ENCODE data around the gene MLC1.

Gene MLC1

DNA sequence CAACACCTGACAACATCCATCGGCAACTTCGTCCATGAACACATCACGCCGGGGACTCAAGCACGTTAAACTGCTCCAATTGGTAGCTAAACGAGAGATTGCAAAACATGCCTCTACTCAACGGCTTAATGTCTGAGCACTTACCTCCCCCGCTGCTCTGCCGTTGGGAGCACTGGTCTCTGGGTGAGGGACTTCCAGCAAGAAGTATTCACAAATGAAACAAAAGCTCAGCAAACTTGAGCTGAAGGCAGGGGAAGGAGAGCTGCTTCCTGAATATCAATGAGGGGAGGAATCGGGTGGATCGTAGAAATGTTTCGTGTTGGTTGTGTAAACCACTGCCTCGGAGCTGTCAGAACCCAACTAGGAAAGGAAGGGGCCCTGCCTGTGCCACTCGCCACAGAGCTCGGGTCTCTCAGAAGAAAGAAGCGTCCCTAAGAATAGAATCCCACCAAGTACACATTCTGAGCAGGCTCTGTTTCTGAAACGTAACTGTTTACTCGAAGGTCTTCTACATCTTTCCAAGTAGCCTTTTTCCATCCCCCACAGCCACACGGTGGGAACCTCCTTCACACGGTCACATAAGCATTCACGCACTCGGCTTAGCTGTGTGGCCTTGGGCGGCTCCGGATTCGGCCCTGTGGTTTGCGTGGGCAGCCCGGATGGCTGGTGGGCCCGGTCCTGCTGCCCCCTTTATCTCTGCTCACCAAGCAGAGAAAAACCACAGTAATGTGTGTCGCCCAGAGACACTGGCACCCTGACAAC lies at the start of gene MLC1:
TSS of gene MLC1 (minus strand) at position 216 of the 762 bp plus-strand sequence. CDS start 524 bp downstream, outside the sequence.
- ATAC-seq: no peak
- H3K9me3 Mint-ChIP-seq: no peaks in the 10 kb centered on the region
- no peak within 1 kb of the TSS for H3K4me3 Mint-ChIP-seq
- no peaks in the 10 kb centered on the region for H3K4me1 Mint-ChIP-seq
- peaks cover 17% of the 10 kb centered on the region for H3K27me3 Mint-ChIP-seq
- H3K36me3 Mint-ChIP-seq (ENCODE audit: low read depth): peaks cover 5% of the 10 kb centered on the region
- H3K27ac Mint-ChIP-seq: peak within 1 kb of the TSS; percentile 35
- peak; percentile 44 for DNase-seq

DNA sequence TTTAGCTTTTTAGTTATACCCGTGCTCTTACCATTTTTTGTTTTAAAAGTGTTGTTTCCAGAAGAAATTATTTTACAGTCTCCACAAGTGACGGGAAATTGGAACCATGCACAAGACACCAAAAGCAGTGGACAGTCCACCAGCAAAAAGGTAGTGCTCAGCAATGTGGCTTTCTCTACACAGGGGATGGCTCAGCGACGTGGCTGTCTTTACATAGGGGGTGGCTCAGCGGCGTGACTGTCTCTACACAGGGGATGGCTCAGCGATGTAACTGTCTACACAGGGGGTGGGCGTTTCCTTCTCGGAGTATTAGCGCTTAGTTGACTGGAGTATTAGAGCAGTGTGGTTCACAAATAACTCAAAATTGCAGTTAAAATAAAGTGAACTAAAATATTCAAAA lies 49.3 kb upstream of the MLC1 start:
- peaks cover 24% of the 10 kb centered on the region for H3K27me3 Mint-ChIP-seq
- no peak overlapping the region for H3K27ac Mint-ChIP-seq
- no peak overlapping the region for H3K4me3 Mint-ChIP-seq
- no peaks in the 10 kb centered on the region for H3K36me3 Mint-ChIP-seq (ENCODE audit: low read depth)
- H3K9me3 Mint-ChIP-seq: no peaks in the 10 kb centered on the region
- H3K4me1 Mint-ChIP-seq: no peaks in the 10 kb centered on the region
- ATAC-seq: no peak
- DNase-seq: no peak

DNA sequence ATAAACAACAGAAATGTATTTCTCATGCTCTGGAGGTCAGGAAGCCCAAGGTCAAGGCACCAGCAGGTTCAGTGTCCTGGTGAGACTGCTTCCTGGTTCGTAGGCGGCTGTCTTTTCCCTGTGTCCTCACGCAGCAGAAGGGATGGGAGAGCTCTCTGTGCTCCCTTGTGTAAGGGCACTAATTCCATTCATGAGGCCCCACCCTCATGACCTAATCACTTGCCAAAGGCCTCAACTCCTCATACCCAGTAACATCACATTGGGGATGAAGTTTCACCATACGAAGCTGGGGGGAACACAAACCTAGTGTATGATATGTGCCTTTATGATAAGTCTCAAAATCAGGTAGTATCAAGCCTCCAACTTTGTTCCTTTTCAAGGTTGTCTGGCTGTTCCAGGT lies 46.7 kb upstream of the MLC1 start:
- no peak overlapping the region for H3K27ac Mint-ChIP-seq
- no peaks in the 10 kb centered on the region for H3K36me3 Mint-ChIP-seq (ENCODE audit: low read depth)
- no peak overlapping the region for H3K4me3 Mint-ChIP-seq
- no peak for ATAC-seq
- no peaks in the 10 kb centered on the region for H3K9me3 Mint-ChIP-seq
- H3K27me3 Mint-ChIP-seq: peaks cover 27% of the 10 kb centered on the region
- H3K4me1 Mint-ChIP-seq: no peaks in the 10 kb centered on the region
- no peak for DNase-seq

DNA sequence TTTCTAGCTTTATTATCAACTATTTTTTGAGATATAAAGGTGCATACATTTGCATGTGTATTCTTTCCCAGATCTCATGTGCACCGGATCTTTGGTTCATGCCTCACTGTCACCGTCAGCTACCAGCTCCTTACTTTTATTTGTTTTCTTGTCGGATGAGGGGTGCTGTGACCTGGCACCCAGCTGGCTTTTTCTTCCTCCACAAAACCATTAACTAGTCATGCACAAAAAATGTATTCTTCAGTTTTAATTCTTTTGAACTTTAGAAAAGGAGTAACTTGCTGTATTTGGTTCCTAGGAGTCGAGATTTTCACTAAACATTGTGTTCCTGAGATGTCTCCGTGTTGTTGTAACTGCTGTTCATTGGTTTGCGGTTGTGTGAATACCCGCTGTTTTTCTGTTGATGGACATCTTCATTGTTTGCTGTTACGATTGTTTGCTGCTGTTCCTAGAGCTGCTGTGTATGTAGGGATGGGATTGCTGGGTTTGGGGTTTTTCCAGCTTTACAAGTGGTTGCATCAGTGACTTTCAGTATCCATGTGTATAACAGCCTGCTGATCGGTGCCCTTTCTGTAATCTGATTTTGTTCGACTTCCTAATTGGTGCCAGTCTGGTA lies 44.0 kb upstream of the MLC1 start:
- peaks cover 2% of the 10 kb centered on the region for H3K9me3 Mint-ChIP-seq
- no peaks in the 10 kb centered on the region for H3K4me1 Mint-ChIP-seq
- no peak for ATAC-seq
- peaks cover under 1% of the 10 kb centered on the region for H3K36me3 Mint-ChIP-seq (ENCODE audit: low read depth)
- DNase-seq: no peak
- H3K27me3 Mint-ChIP-seq: peaks cover 25% of the 10 kb centered on the region
- no peak overlapping the region for H3K27ac Mint-ChIP-seq
- no peak overlapping the region for H3K4me3 Mint-ChIP-seq

DNA sequence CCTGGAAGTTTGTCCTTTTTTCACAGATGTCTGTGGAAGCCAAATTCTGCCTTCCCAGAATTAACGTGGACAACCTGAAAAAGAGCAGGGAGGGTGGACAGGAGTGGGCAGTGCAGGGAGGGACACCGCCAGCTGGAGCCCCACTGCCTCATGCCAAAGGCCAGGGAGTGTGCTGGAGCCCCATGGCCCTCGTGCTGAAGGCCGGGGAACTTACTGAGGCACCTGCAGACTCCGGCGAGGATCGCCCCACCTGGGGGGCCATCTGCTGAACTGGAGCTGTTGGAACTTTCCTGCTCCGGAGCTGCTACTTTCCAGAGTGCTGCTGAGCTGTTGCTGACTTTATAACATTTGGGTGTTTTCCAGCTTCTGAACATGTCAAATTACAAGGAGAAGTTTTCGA lies 39.8 kb upstream of the MLC1 start:
- H3K9me3 Mint-ChIP-seq: peaks cover 11% of the 10 kb centered on the region
- ATAC-seq (no peak), DNase-seq (no peak)
- no peak overlapping the region for H3K27ac Mint-ChIP-seq
- H3K36me3 Mint-ChIP-seq (ENCODE audit: low read depth): peaks cover 8% of the 10 kb centered on the region
- H3K4me3 Mint-ChIP-seq: no peak overlapping the region
- H3K27me3 Mint-ChIP-seq: peaks cover 9% of the 10 kb centered on the region
- H3K4me1 Mint-ChIP-seq: no peaks in the 10 kb centered on the region

DNA sequence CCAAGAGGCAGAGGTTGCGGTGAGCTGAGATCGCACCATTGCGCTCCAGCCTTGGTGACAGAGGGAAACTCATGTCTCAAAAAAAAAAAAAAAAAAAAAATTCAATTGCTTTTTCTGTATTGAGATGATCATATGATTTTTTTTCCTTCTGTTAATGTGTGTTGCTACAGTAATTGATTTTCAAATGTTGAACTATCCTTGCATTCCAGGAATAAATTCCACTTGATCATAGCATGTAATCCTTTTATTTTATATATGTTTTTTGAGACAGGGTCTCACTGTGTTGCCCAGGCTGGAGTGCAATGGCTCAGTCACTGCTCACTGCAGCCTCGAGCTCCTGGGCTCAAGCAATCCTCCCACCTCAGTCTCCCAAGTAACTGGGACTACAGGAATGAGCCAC lies 37.9 kb upstream of the MLC1 start:
- H3K4me1 Mint-ChIP-seq: no peaks in the 10 kb centered on the region
- H3K27ac Mint-ChIP-seq: no peak overlapping the region
- peaks cover 8% of the 10 kb centered on the region for H3K36me3 Mint-ChIP-seq (ENCODE audit: low read depth)
- DNase-seq: no peak
- H3K4me3 Mint-ChIP-seq: no peak overlapping the region
- ATAC-seq: no peak
- peaks cover 5% of the 10 kb centered on the region for H3K27me3 Mint-ChIP-seq
- peaks cover 11% of the 10 kb centered on the region for H3K9me3 Mint-ChIP-seq

DNA sequence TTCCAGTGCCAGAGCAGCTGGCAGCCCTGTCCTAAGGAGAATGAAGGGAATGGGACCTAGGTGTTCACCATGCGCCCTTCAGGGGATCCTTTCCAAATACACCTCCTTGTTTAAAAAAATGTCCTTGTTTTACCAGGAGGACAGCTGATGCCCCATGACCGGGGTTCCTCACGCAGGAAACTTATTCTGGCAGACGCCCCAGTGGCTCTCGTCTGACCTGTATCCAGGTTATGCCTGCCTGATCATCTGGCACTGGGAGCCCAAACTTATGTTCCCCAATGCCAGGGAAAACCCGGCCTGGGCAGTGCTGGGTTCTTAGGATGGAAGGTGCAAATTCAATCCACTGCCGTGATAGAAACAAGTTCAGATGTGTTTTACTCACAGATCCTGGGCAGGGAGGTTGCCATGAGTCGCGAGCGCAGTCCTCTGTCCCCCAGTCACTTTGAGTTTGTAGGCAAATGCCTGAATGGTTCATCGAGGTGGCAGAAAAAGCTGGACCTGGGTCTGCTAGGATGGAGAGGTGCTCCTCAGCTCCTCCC lies 36.0 kb upstream of the MLC1 start:
- DNase-seq (no peak), ATAC-seq (no peak)
- Mint-ChIP-seq H3K4me3 (no peak overlapping the region), H3K36me3 (ENCODE audit: low read depth) (peaks cover 8% of the 10 kb centered on the region), H3K27me3 (peaks cover 3% of the 10 kb centered on the region), H3K9me3 (peaks cover 11% of the 10 kb centered on the region), H3K4me1 (no peaks in the 10 kb centered on the region), H3K27ac (no peak overlapping the region)

DNA sequence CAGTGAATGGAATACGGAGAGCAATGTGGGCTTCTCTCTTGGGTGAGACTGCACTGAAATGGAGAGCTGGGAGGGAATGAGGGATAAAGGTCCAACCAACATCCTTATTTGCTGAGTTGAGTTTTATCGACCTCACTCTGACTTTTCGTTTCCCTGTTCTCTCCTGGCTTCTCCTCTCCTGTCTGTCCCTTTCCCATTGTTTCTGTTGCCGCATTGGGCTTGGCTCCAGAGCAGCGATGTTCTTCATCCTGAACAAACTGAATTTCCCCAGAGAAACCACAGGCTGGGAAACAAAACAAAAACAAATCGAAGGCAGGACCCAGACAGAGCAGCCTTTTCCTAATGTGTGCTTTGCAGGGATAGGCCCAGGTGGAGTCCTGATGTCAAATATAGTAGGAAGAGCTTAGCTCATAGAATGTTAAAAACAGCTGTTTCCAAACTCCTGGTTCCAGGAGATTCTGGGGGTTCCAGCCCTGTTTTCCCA lies 34.6 kb upstream of the MLC1 start:
- Mint-ChIP-seq H3K27ac (no peak overlapping the region), H3K4me1 (no peaks in the 10 kb centered on the region), H3K4me3 (no peak overlapping the region)

DNA sequence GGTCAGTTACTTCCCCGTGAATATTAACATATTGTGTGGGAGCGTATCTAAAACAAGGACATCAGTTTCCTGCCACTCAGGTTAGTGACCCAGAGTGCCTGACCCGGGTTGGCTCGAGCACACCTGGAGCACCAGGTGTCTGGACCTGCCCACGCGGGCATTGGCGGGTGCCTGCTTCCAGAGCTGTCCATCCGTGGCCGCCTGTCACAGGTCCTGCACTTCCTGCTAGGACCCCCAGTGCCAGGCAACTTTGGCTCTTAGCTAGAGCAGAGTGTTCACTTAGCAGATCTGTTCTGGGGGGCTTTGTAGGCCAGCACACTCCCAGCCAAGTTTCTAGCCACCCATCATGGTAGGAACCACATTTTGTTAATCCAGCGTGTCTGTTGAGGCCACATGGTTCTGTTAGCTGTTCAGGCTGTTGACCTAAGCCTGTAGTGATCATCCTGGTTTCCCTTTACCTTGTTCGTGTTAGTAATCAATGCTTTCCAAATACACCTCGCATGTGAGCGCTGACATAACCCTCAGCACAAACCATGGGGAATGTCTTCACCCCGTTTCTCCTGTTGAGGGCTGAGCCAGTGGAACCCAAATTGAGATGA lies 34.0 kb upstream of the MLC1 start:
- DNase-seq: no peak
- peaks cover 3% of the 10 kb centered on the region for H3K27me3 Mint-ChIP-seq

More for the DNA sequence above, 34.6 kb upstream of the MLC1 start:
- DNase-seq (no peak), ATAC-seq (no peak)
- H3K36me3 Mint-ChIP-seq (ENCODE audit: low read depth): peaks cover 8% of the 10 kb centered on the region
- peaks cover 3% of the 10 kb centered on the region for H3K27me3 Mint-ChIP-seq
- peaks cover 11% of the 10 kb centered on the region for H3K9me3 Mint-ChIP-seq

DNA sequence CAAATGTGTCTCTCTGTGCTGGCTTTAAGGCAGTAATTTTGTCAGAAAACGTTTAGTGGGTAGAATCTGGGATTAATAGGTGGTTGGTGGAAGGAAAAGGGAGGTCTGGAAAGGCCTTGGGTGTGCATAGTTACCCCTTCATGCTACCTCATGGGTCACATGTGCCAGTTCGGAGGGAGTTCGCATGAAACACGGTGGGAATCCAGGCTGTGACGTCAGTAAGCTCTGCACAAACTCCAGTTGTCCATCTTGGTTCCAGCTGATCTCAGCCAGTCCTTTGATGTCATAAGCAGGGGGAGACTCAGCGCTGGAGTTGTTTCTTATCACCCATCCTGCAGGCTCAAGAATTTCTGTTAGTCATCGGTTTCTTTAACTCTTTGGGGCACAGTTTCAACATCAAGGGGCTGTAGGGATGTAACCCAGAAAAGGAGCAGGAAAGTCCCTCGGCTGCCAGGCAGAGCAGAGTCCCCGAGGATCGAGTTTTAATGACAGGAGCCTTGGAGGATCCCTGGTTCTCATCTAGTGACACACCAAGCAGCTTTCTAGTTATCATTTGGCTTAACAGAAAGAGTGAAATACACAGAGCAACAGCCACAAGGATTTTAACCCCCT lies 33.4 kb upstream of the MLC1 start:
- peaks cover 4% of the 10 kb centered on the region for H3K9me3 Mint-ChIP-seq
- ATAC-seq (no peak), DNase-seq (no peak)
- no peak overlapping the region for H3K4me3 Mint-ChIP-seq
- no peak overlapping the region for H3K27ac Mint-ChIP-seq
- no peaks in the 10 kb centered on the region for H3K27me3 Mint-ChIP-seq
- H3K36me3 Mint-ChIP-seq (ENCODE audit: low read depth): peaks cover 2% of the 10 kb centered on the region
- H3K4me1 Mint-ChIP-seq: no peaks in the 10 kb centered on the region

More for the DNA sequence above, 34.0 kb upstream of the MLC1 start:
- Mint-ChIP-seq H3K27ac (no peak overlapping the region), H3K9me3 (peaks cover 10% of the 10 kb centered on the region), H3K36me3 (ENCODE audit: low read depth) (peaks cover 8% of the 10 kb centered on the region), H3K4me3 (no peak overlapping the region), H3K4me1 (no peaks in the 10 kb centered on the region)
- no peak for ATAC-seq

DNA sequence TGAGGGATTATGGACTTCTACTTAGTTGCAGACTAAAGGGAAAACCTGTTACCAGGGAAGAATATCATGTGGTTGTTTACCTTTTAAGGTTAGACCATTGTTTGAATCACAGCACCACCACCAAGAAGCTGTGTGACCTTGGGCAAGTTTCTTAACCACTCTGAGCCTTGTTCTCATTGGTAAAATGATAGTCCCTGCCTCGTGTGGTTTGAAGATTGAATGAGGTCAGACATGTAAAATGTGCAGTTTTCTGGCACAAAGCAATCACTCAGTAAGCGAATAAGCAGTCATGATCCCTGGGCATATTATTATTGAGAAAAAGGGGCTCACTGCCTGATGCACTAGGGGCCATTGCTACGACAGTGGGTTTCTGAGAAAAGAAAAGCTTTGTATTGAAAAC lies 32.9 kb upstream of the MLC1 start:
- Mint-ChIP-seq H3K27me3 (no peaks in the 10 kb centered on the region), H3K4me3 (no peak overlapping the region), H3K9me3 (no peaks in the 10 kb centered on the region), H3K4me1 (no peaks in the 10 kb centered on the region), H3K36me3 (ENCODE audit: low read depth) (peaks cover 2% of the 10 kb centered on the region), H3K27ac (no peak overlapping the region)
- ATAC-seq (no peak), DNase-seq (no peak)

DNA sequence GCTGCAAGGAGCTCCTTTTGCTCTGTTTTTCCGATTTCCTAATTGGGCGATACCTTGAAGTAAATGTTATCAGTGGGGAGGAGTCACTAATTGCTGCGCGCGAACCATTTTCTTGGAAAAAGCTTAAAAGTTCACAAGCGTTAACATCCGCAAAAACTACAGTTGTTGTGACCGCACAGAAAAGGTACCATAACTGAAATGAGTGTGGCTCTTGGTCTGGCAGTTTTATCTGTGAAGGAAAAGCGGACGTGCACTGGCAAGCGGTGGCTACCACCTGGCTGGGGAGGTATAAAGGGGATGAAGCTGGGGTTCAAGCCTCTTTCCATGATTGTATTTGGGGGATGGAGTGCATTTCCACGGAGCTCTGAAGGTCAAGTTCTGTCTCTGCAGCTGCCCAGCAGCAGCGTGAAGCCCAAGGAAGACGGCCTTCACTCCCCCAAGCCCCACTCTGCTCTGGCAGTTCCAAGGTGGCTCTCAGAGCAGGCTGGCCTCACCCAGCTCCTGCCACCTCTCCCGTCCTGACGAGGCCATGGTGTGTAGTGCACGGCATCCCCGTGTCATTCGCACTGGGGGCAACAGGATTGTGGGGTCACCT lies 32.0 kb upstream of the MLC1 start:
- ATAC-seq (no peak), DNase-seq (no peak)
- H3K36me3 Mint-ChIP-seq (ENCODE audit: low read depth): no peaks in the 10 kb centered on the region
- H3K4me1 Mint-ChIP-seq: peaks cover 8% of the 10 kb centered on the region
- no peak overlapping the region for H3K4me3 Mint-ChIP-seq
- peaks cover 6% of the 10 kb centered on the region for H3K27me3 Mint-ChIP-seq
- no peaks in the 10 kb centered on the region for H3K9me3 Mint-ChIP-seq
- H3K27ac Mint-ChIP-seq: no peak overlapping the region

DNA sequence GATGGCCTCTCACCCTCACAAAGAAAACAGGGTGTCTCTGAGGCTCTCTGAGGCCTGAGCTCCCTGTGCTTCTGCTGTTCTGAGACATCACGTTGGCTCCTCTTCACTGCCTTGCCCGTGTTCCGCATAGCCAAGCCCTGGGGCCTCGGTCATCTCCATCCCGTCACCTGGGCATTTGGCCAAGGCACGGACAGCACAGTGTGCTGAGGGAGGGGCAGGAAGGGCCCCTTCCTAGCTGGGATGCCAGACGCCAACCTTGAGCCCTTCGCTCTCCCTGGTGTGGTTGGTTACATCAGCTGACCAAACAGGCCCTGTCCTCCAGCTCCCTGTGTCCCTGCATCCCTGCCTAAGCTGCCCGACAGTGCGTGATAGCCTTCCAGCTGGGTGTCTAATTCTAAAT lies 30.5 kb upstream of the MLC1 start:
- Mint-ChIP-seq H3K9me3 (no peaks in the 10 kb centered on the region), H3K27me3 (peaks cover 6% of the 10 kb centered on the region), H3K36me3 (ENCODE audit: low read depth) (no peaks in the 10 kb centered on the region), H3K27ac (no peak overlapping the region), H3K4me1 (peaks cover 19% of the 10 kb centered on the region), H3K4me3 (no peak overlapping the region)
- ATAC-seq (no peak), DNase-seq (no peak)
